ENCODE measurements around the gene DUSP23.

Gene DUSP23

DNA sequence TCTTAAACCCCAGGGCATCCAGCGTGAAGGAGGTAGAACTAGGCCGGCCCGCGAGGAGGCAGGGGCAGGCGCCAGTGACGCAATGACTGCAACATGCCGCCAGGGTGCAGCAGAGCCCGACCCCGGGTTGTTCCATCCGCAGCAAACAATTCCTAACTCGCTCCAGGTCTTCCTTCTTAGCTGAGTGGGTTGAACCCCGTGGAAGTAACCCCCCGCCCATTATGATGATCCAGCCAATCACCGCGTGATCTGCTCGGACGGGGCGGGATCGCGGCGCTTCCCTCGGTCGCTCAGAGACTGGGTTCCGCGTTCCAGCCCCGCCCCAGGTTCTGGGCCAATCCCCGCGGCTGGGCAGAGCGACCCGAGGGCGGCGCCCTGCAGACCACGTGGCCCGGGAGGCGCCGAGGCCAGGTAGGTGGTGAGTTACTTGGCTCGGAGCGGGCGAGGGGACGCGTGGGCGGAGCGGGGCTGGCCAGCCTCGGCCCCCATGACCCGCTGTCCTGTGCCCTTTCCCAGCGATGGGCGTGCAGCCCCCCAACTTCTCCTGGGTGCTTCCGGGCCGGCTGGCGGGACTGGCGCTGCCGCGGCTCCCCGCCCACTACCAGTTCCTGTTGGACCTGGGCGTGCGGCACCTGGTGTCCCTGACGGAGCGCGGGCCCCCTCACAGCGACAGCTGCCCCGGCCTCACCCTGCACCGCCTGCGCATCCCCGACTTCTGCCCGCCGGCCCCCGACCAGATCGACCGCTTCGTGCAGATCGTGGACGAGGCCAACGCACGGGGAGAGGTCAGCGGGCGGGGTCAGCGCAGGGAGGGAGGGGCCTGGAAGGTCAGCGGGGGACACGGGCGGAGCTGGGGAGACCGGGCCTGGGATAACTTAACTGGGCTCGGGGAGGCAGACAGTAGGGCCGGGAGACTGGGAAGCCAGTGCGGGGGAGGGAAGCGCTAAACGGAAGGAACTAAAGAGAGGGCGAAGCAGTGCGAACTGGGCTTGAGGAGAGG is at the start of gene DUSP23:
Gene DUSP23, plus strand, starts transcription at position 380 of the 1,000 bp plus-strand sequence. Its CDS starts 139 bp downstream, at position 519.
- in situ Hi-C loops (cut with MboI; ENCODE audit: low sequenced_read_pairs) = loop anchor here (25.0 kb wide), 1 partner anchor 106 kb away; no protein-coding TSS in a partner anchor

DNA sequence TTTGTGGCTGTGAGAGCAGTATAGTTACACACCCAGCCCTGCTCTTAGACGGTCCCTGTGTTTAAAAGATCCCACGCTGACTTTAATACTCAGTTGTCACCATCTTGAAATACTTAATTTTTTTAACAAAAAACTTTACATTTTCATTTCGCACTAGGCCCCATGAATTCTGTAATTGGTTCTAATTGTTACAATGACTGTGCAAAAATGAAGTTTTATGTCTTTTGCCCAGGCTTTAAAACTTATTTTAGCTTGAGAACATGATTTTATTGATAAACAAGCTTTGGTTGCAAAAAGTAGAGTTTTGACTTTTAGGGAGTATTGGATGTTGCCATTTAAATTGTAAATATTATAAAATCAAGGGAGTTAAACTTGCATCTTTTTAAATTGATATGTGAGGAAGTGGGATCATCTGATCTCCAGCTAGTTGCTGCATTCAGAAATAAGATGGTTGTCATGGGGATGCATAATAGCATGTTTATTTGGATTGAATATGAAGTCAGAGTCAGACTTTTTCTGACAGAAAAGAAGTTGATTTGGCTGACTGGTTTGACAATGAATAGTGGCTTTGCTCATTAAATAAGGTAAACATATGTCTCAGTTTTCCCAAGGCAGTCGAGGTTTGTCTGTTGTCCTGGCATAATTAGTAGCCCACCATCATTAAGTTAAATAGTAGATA is 43.4 kb upstream of the DUSP23 start:
- in situ Hi-C loops (cut with MboI; ENCODE audit: low sequenced_read_pairs) = no loop called here

DNA sequence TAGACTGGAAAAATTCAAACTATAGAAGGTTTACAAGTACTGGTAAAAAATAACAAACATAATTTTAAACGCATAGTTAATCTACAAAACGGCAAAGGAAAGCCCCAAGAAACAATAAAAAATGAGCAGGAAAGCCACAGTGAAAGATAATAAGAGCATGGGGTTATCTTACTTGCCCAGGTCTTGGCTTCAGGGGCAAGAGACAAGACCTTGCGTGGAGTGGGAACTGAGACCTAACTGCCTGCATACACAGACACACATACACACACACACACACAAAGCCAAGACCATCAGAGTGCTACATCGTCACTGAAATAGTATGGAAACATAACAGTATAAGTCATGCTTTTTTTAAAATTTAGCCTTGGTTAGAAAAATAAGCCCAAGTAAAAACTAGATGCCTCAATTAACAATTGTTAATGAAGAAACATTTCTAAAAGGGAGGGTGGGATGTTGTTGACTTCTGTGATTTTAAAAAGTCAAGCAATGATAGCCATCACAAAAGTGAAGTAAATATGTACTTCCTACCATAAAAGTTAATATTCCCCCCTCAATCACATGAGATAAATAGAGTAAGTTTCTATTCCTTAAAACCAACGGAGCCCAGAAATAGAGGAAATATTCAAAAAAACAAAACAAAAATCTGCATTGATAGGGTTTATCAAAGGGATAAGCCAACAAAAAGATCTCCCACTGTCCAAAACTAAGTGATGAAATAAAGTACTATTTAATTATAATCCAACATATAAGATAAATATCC is 36.9 kb upstream of the DUSP23 start:
- in situ Hi-C loops (cut with MboI; ENCODE audit: low sequenced_read_pairs) = no loop called here

DNA sequence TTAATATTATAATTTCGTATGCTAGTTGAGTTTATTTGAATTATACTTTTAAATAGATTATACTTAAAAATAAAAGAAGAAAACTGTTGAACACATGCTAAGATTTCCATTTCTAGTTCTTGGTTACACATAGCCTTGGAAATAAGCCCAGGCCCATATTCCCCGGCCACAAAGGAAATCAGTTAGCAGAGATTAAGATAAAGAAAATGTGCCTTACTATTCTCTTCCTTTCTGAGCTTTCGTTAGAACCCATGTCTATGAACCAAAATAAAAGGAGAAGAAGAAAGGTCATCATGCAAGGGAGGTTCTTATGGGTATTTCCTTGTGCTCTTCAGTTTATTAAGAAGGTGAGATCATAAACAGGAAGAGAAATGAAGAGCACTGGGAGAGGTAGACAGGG is 34.1 kb upstream of the DUSP23 start:
- in situ Hi-C loops (cut with MboI; ENCODE audit: low sequenced_read_pairs) = no loop called here

DNA sequence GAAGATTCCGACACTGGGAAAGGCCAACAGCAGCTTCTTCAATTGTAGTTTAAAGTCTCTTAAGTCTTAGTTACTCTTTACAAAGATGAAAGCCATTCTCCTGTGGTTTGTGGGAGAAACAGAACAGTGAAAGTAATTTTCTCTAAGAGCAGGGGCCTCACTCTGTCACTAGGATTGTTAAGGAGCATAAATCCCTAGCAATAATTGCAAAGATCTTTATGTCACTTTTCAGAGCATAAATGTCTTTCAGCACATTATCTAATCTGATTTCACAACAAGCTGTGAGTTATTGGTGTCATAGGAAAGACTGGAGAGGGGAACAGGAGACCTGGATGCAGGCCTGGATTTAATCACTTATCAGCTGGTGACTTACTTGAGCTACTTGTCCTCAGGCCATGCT is 32.4 kb upstream of the DUSP23 start:
- in situ Hi-C loops (cut with MboI; ENCODE audit: low sequenced_read_pairs) = no loop called here

DNA sequence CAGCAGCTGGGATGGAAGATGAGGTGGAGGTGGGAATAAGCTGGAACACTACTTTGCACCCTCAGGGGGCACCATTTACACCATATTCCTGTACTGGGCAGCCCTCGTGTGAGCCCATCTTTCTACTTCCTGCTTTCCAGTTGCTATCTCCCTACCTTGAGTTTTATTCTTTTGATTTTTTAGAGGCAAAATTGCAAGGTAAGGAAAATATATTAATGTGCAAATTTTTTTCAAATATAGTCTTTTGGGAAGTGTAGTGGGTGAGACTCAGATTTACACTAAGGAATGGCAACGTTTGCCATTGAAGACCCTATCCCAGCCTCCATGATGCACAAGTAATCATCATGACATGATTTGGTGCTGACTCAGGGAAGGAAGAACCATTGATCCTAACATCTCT is 31.1 kb upstream of the DUSP23 start:
- in situ Hi-C loops (cut with MboI; ENCODE audit: low sequenced_read_pairs) = no loop called here

DNA sequence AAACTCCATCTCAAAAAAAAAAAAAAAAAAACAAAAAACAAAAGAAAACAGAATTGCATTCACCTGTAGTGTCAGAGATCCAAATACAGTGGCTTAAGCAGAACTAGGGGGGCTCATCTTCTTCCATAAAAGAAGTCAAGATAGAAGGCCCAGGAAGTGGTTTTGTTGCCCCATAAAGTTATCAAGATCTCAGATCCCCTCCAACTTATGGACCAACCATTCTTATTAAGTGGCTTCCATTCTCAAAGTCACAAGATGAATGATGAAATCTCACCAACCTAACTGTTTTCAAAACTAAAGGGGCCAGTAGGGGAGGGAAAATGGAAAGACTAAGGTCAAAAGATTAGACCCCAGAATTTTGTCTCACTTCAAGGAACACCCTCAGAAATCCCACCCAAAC is 30.1 kb upstream of the DUSP23 start:
- in situ Hi-C loops (cut with MboI; ENCODE audit: low sequenced_read_pairs) = no loop called here

DNA sequence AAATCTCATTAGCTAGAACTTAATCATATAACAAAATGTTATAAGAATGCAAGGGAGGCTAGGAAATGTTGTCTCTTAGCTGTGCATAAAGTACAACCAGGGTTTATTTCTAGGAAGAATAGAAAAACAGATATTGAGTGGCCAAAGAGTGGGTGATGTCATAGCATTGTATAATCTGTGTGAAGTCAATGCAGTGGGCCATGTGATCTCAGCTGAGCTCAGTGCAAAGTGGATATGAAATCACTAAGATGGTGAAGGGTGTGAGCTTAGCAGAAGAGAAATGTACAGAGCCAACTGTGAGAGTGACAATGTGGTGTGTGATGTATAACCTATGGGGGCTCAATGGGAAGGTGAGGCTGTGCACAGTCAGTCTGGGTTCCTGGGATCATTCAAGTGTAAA is 29.7 kb upstream of the DUSP23 start:
- in situ Hi-C loops (cut with MboI; ENCODE audit: low sequenced_read_pairs) = no loop called here

DNA sequence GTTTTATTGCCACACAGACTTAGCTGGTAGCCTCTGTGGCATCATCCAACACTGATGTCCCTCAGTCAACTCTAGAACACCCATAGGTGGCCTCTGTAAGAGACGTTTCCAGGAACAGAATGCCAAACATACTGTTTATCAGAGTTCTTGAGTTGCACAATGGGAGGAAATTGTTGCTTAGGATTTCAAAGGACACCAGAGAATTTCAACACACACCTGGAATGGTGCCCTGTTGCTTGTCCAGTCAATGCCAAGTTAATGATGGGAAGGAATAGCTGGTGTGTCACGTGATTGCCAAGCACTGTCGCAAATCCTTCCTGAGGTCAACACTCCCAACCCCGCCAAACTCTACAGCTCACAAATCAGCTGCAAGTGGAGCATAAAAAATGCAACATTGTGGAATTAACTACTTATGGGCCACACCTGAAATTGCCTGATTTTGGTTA is 28.6 kb upstream of the DUSP23 start:
- in situ Hi-C loops (cut with MboI; ENCODE audit: low sequenced_read_pairs) = no loop called here

DNA sequence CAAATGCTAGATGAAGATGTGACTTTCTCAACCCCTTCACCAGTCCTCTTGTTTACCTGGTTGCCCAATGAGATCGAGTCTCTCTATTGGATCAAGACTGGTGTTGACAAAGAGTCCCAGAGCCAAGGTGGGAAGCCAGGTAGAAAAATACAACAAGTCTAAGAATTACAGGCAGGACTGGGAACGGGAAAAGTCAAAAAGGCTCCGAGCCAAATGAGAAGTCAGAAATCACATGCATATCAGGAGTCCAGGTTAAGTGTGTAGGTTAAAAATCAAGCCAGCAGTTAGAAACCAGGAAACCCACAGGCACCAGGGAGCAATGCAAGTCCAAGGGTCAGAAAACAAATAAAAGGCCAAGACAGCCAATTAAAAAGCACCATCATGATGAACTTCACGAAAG is 27.4 kb upstream of the DUSP23 start:
- in situ Hi-C loops (cut with MboI; ENCODE audit: low sequenced_read_pairs) = no loop called here

DNA sequence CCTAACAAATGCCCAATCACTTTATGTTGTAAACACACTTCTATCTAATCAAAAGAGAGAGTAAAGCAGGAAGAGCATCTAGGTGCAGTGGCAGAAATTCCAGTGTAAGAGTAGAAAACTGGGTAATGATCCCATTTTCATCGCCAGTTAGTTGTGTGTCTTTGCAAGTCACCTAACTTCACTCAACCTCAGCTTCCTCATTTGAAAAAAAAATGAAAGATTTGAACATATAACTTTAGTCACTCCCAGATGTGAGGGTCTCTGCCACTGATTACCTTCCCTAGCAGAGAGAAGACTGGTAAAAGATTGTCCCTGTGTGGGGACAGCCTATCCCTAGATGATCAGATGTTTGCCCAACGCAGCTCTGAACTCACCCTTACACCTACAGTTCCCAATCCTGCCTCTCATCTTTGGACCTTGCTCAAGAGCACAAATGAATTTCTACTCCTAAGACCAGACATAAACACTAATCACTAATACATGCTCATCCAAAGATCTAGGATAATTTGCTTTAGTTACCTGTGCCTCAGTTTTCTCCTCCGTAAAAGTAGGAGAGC is 25.2 kb upstream of the DUSP23 start:
- in situ Hi-C loops (cut with MboI; ENCODE audit: low sequenced_read_pairs) = no loop called here

DNA sequence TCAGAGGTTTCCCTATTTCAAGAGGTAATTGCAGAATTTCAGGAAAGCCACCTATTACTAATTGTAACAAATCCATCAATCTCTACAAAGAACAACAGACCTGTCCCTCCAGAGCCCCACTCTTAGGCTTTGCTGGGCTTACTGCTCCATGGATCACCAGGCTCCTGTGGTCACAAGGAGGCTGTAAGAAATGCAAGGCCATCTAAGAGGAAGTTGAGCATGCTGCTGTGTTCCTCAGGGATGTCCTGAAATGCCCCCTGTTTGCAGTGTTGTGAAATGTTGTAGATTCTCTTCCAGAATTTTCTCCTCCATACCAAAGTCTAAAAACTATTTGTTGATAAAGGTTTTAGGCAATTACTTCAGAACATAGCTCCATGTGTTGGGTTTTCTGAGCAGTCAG is 24.4 kb upstream of the DUSP23 start:
- in situ Hi-C loops (cut with MboI; ENCODE audit: low sequenced_read_pairs) = no loop called here

DNA sequence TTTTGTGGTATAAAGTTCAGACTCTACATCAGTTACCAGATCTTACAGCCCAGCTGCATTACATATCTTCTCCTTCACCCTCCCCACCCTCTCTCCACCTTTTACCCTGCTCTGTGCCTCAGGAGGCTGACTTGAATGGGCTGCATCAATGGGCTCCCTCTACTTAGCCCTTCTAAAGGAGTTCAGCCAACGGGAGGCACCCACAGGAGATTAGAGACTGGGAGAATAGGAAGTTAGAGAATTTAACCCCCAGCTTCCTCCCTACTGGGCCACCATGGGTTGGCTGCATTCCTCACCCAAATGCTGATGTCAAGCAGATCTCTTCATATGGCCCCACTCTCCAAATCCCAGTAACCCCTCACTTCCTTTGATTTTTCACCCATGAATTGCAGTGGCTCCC is 17.1 kb upstream of the DUSP23 start:
- in situ Hi-C loops (cut with MboI; ENCODE audit: low sequenced_read_pairs) = no loop called here

DNA sequence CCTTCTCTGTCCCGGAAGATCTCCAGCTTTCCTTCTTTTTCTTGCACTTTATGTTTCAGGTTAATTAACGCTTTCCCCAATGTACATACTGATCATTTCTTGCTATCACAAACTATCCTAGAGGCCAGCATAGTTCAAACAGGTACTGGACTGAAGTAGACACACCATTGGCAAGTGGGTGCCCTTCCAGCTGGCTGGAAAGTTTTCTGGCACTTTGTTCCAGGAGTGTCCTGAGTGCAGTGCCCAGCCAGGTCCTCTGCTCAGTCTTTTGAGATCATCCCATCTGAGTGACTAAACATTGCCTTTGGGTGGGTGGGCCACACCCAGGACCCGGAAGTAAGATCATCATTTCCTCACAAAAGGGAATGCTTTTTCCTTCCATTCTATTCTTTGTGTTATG is 15.0 kb upstream of the DUSP23 start:
- in situ Hi-C loops (cut with MboI; ENCODE audit: low sequenced_read_pairs) = no loop called here

DNA sequence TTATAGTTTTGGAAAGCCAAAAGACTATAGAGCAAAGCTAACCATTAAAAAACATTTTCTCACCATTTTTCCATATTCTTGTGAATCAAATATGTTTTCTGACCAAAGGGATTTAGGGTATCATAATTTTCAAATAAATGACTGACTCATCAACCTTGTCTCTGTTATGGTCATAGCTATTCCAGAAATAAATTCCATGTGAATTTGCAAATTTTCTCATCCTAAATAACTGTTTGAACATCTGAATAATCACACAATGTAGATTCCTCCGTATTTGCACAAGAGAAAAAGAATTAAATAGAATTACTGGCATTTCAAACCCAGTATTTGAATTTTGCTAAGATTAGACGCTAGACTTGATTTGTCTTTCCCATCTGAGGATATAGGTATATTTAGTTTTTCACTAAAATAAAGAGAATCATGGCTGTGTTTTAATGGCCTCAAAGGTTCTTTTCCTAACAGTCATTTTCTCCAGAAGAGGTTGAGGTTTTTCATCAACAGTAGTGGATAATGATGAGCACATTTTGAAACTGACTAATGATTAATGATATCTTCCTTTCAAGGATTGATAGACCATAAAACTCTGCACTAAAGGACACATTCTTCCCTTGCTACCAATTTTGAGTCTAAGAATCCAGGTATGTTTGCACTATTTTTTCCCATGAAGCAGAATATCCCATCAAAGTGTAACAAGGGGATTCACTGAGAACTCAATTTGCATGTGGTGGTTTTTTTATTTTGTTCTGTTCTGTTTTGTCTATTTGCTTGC is 9.5 kb upstream of the DUSP23 start:
- in situ Hi-C loops (cut with MboI; ENCODE audit: low sequenced_read_pairs) = no loop called here

DNA sequence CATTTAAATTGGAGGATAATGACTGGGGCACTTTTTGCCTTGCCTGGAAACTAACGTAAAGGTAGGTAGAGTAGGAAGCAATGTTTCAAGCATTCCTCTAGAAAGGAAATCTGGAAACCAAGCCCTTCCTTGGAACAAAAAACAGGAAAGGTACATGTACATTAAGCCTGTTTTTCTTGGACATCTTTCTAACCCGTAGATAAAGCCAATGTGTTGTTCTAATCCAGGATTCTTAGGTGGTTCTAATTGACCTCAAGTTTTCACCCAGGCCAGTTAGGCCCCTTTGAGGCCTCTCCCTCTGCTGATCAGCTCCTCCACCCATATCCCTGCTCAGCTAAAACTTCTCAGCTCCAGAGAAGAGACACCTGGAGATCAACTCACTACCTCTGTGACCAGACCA is 6.3 kb upstream of the DUSP23 start:
- in situ Hi-C loops (cut with MboI; ENCODE audit: low sequenced_read_pairs) = no loop called here

DNA sequence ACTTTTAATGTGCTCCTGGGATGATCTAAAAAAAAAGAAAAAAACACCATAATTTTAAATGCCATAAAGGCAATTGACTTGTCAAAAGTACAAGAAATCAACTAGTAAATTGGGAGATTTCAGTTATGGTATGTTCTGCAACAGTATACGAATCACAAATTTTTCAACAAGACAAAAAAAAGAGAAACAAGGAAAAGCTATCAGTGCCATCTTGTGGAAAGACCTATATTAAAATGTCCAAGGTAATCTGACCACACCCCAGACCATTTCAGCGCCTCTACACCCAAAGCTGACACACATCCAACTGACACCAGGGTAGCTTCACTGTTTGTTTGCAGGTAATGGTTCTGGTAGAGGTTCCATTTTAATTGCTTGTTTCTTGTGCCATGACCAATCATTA is 5.0 kb upstream of the DUSP23 start:
- in situ Hi-C loops (cut with MboI; ENCODE audit: low sequenced_read_pairs) = loop anchor here (25.0 kb wide), 1 partner anchor 112 kb away; no protein-coding TSS in a partner anchor

DNA sequence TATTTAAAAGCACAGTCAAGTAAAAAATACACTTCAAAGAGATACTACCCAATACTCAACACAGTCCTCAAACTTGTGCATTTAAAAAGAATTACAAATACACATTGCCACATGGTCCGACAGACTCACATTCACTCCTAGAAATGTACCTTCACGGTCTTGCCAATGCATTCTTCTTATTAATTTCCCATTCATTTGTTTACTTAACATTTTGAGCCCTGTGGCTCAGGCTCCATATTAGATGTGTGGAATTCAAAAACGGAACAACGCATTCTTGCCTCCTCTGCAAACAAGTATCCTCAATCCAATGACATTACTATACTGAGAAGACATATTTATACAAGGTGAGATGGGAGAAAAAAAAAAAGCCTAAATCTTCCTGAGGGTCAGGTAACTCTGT is 2.5 kb upstream of the DUSP23 start:
- in situ Hi-C loops (cut with MboI; ENCODE audit: low sequenced_read_pairs) = loop anchor here (25.0 kb wide), 1 partner anchor 109 kb away; no protein-coding TSS in a partner anchor

DNA sequence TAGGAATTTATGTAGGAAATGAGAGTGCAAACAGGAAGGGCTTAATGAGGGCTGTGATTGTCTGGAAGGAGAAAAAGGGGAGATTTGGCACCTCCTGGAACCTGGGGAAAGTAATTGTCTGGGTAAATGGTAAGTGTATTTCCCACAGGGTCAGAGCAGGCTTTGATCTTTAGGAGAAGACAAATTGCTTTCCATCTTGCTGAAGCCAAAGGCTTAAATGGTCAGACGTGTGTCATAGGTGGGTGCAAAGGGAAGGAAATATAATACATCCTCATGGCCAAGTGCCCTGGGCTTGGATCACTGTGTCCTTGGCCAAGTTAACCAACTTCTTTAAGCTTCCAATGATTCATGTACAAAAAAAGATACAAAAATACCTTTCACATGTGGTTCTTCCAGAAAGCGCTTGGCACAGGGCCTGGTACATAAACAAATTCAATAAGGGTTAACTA is 1.3 kb upstream of the DUSP23 start:
- in situ Hi-C loops (cut with MboI; ENCODE audit: low sequenced_read_pairs) = loop anchor here (25.0 kb wide), 1 partner anchor 108 kb away; no protein-coding TSS in a partner anchor

DNA sequence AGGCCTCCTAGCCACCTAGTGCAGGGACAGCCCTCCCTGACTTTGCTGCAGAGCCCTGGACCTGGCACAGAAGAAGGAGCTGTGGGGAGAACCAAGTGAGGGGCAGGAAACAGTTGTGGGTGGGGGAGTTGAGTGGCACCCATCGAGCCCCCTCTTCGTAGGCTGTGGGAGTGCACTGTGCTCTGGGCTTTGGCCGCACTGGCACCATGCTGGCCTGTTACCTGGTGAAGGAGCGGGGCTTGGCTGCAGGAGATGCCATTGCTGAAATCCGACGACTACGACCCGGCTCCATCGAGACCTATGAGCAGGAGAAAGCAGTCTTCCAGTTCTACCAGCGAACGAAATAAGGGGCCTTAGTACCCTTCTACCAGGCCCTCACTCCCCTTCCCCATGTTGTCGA is 1.2 kb downstream of the DUSP23 start:
- in situ Hi-C loops (cut with MboI; ENCODE audit: low sequenced_read_pairs) = loop anchor here (25.0 kb wide), 1 partner anchor 105 kb away; no protein-coding TSS in a partner anchor
